ENCODE data around the gene CFAP20.
"Not testable (repeated sequence)": the region's sequence is repeated elsewhere in the genome, so short reads cannot be mapped to it uniquely, and the experiment has no call there.

Gene CFAP20

DNA sequence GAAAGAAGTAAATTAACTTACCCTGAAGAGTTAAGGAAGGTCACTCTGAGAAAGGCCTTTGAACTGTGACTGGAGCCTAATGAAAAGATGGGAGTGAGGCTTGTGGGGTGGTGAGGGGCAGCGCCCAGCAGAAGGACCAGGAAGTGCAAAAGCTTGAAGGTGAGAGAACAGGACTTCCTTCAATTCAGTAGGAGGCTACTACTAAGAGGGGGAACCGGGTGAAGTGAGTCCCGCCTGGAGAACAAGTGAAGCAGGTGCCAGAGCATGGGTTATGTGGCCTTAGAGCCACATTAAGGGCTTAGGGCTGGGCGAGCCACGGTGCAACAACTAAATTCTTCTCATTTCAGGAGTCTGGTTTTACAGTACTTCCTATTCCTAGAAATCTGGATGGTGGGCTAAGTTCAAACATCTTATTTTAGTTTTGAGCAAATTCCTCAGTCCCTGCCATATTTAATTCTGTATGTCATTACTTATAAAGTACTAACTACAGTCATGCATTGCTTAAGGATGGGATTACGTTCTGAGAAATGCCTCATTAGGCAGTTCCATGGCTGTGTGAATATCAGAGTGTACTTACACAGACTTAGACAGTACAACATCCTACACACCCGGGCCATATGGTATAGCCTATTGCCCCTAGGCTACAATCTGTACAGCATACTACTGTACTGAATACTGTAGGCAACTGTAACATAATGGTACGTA lies 5.1 kb downstream of the CFAP20 start:
- no peak for DNase-seq

DNA sequence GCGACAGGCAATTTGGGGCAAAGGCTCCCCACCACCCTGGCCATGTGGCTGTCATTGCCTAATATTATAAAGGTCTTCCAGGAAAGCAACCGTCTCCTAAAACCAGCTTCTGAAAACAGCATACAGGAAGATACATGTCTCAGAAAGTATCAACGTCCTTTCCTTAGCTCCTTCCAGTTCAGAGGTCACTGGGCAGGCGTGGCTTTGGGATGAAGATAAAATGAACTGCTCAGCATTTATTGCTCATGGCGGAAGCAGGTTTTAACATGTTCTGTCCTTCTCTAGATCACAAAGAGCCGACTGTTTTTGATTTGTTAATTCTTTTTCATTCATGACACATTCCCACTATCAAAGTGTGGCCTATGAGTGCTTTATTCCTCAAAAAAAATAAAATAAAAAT lies 8.0 kb downstream of the CFAP20 start:
- DNase-seq = no peak

DNA sequence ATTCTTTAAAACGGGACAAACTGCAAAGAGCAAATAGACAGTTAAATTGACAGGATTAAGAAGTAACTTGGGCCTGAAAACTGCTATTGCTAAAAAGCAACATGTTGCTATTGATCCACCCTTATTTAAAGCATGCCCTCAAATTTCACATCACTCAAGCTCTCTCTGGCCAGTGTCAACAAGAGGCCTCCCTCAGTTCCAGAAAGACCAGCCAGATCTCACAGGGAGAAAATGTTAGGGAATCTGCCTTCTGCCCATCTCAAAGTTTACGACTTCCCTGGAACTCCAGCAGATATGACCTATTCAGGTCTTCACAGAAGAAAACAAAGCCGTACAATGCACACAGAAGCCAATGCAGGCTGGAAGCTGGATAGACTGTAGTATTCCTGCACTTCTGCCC lies 8.9 kb downstream of the CFAP20 start:
- no peak for DNase-seq

DNA sequence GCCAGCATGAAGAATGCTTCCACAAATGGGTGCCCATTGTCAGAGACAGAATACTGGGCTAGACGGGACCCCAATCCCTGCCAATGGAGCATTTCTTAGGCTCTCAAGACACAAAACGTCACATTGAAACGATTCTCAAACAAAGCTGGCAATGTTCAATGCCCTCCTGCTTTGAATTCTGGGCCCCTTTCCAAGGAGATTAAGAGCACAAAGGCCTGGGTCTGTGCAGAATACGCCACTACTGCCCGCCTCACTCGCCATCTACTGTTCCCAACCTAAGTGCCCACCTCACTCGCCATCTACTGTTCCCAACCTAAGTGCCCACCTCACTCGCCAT lies 9.7 kb downstream of the CFAP20 start:
- no peak for DNase-seq

DNA sequence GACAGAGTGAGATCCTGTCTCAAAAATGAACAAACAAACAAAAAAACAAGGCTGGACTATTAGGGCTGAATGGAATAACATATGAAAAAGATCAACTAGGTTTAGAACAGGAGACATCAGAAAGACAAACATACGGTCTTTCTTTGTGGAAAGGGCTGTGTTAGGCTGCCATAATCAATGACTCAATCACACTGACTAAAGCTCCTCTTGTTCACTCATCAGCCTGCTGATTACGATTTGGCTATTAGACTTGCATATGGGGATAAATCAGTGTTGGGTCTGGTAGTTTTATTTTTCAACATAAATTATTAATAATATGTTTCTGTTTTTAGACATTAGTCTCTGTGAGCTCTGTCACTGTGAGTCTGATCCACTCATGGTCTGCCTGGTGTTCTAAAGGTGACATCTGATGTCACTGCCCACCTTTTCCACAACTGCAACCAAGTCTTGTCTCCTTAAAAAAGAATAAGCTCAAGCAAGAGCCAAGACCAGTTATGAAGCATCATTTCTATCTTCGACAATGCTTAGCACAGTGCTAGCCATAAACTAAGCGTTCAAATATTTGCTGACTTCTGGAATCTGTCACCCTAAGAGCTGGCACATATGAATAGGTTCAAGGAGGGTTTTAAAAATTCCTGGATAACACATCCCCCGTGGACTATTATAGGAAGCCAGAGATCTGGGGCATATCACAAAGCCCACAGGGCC lies 10.2 kb downstream of the CFAP20 start:
- no peak for DNase-seq

DNA sequence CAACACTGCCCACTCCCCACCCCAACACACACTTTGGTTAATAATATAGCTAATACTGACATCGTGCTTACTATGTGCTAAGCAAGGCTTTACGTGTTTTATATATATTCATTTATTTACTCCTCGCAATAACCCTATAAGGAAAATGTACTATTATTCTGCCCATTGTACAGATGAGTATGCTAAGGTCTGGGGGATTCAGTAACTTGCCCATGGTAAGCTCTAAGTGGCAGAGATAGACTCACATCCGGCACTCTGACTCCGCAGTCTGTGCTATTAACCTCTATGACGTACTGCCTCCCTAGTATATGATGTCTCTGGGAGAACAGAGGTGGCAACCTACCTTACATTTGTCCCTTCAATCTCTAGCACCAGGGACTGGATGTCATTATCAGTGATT lies 12.7 kb downstream of the CFAP20 start:
- no peak for DNase-seq

DNA sequence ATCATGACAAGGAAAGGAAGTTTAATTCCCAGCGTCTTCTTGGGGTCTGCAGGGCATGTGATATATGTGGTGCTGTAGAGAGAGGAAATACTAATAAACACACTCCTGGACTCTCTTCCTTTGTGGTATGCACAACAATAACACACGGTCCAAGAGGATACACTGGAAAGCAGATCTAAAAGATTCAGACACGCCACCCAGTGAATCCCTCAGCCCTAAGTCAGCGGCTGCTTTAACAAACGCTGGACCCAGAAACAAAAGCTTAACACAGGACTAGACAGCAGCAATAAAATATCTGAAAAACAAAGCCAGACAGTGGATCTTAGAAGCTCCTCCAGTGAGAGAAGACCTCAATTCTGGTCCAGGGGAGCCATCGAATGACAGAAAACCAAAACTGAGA lies 13.1 kb downstream of the CFAP20 start:
- DNase-seq = no peak

DNA sequence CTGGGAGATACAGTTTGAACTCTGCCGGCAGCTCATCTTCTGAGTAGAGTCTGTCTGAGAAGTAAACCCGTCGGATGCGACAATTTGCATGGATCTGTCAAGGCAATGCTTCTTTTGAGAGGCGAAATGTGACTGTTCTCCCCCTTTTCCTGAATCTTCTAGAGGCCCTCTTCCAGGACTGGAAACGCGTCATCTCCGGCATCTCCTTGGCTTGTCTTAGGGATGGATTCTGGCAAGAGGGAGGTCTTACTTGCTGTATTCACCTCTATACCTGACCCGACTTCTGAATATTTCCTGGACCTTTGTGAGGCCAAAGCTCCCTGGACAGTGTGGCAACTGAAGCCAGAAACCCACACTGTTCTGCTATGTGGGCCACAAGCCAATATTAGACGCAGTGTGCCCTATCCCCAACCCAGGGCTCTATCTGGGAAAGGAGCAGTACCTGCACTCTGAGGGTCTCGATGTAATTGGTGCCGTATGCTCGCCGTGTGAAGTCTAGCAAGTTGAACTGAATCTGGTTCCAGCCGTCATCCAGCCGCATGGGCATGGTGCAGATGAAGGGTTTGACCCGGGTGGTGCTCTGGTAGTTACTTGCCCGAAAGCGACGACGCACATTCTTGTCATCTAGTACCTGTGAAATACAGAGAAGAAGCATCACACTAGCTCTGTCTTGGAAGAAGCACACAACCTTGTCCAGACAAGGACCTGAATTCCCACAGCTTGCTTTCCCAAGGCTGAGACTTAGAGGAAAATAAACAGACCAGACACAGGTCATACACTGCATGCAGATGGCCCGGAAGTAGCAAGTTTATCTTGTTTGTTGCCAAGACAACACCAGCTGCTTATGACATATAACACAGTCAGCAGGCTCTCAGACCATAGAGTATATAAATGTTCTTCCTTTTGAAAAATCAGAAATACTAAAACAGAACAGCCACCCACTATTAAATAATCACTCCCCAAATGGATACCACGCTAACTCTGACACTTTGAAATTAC lies 14.1 kb downstream of the CFAP20 start:
- no peak for DNase-seq

DNA sequence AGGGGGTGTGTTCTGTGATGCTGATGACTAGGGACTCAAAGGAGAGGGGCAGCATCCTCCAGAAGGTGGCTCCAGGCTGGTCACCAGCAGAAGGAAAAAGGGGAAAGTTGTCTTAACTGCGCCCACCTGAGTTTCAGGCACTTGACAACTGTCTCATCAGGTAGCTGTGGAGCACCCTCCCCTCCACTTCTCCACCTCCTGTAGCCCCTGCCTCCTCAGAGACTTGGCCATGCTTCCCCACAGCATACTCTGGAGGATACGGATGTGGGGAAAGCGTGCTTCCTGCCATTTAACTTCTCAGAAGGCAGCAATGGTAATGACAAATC lies 17.9 kb downstream of the CFAP20 start:
- no peak for DNase-seq

DNA sequence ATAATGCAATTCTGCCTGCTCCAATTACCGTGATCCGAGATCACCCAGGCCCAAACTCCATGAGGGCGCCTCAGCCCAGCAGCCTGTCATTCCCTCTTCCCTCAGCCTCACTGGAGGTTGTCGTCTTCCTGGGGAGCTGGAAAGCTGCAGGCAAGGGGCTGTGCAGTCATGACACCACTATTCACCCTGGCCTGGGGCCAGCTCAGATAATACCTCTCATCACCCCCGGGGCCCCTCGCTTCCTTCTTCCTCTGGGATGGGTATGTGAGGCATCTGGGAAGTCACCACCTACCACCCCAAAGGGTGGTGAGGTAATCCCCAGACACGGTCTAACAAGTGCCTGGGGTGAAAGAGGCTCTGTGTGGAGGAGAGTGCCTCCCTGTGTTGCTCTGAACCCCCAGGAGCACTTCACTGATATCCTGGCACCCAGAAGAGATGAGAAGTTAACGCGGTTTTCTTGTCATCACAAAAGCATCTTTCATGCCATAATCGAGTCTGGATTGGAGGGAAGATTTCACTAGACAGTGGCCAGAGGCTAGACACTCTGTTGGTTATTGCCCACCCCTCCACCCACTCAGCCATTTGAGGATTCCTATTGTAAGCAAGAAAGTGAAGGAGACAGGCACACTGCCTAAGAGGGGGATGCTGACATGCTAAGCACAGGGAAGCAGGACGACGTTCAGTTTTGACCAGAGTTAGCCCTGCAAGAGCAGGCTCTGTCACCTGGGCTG lies 18.4 kb downstream of the CFAP20 start:
- no peak for DNase-seq

DNA sequence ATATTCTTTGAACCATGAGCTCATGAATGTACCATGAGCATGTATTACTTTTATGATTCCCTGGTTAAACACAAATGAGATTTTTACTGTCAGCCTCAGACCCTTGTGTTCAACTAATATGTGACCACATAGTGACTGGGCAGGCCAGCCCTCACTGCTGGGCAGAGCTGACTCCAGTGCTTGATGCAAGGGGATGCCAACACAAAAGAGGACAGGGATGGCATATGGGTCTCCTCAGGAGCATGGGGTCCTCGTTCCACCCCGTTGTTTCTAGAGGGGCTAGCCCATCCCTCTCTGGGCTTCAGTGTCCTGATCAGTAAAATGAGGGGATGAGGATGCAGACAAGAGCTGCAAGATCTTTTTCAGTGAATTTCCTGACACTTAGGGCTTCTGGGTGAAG lies 19.3 kb downstream of the CFAP20 start:
- DNase-seq = no peak

DNA sequence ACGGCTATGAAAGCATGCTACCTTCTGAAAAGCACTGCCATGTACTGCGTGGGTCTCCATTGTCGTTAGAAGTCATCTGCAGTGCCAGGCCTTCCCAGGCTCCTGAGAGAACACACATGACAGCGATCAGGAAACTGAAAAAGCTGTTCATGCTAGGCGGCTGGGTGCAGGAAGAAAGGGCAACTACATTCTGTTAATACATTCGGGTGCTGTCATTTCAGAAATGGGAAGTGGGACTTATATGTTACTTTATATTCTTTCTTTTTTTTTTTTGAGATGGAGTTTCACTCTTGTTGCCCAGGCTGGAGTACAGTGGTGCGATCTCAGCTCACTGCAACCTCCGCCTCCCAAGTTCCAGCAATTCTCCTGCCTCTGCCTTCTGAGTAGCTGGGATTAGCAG lies 19.9 kb downstream of the CFAP20 start:
- no peak for DNase-seq

DNA sequence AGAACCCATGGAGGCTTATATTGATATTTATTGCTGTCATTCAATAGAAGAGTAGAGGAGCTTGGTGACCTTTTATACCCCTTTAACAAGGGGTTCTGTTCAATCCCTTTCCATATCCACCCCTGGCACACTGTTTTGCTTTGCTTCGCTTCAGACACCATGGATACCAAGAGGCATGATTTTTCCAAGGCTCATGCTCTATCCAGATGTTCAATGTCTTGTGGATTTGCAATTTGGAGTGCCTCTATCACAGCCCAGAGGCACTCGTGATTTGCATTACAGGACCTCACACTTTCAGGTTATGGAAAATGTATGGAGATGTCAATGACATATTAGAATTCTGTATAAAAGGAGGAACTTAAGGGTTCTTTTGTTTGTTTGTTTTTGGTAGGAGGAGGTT lies 21.5 kb downstream of the CFAP20 start:
- DNase-seq = no peak

DNA sequence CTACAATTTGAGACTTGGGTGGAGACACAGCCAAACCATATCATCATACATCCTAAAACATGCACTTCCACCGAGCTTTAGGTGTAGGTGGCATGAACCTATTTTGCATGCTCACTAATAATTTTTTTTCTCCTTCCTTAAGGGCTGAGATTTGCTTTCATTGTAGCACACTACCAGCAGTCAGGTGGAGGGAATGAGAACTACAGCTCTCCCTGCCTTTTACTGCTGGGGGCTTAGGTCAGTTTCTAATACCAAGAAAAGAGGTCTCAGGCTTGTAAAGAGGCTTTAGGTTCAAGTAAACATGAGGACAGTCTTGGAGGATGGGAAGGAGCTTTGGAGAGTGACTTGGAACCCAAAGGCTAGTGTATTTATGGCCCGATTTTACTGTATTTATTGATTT lies 22.0 kb downstream of the CFAP20 start:
- no peak for DNase-seq

DNA sequence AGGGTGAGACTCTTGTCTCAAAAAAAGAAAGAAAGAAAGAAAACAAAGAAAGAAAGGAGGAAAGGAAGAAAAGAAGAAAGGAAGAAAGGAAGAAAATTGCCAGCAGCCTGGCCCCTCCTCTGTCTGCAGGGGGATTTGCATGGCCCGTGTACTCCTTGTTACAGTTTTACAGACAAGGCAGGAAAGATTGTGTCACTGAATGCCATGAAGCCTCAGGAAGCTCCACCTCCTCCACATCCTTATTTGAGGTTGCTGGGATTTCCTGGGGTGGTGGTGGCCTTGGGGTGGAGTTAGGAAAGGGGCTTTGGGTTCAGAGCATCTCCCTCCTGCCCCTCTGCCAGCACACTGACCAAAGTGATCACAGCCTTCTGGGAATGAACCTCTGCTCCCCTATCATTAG lies 23.6 kb downstream of the CFAP20 start:
- no peak for DNase-seq

DNA sequence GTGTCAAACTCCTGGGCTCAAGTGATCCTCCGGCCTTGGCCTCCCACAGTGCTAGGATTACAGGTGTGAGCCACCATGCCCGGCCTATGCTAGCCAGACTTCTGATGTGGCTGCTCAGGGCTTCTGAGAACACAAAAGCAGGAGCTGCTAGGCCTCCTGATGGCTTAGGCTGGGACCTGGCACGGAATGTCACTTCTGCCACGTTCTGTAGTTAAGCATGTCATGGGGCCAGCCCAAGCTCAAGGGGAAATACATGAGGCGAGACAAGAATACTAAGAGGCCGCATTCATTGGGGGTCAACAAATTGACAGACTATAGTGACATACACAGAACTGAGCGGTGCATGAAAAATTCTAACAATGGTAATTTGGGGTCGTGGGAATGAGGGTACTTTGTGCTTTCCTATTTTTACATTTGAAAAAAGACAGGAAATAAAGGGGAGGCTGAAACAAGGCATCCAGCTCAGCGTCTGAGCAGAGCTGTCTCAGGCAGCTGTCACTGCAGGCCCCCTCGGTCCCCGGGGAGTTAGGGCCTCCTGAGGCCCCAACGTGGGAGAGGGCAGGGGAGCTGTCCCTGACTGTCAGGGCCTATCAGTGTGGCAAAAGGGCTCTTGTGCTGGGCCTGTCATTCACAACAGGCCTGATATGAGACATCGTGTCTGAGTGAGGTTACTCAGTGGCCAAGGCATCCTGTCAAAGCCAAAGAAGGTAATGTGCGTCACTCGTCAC lies 26.4 kb downstream of the CFAP20 start:
- DNase-seq = no peak

DNA sequence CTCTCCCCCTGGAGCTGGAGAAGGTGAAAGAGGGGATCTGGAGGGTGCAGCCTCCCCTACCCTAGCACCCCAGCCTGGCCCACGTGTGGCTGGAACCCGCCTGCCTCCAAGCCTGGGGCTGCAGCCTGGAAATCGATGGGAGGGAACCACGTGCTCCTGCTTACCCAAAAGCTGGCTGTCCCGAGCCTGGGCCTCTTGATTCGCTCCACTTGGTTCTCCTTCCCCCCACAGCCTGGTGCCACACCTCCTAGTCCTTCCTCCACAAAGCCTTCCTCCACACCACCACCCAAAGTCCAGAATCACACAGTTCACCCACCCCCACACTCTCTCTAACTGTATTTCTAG lies 29.3 kb downstream of the CFAP20 start:
- DNase-seq = no peak

DNA sequence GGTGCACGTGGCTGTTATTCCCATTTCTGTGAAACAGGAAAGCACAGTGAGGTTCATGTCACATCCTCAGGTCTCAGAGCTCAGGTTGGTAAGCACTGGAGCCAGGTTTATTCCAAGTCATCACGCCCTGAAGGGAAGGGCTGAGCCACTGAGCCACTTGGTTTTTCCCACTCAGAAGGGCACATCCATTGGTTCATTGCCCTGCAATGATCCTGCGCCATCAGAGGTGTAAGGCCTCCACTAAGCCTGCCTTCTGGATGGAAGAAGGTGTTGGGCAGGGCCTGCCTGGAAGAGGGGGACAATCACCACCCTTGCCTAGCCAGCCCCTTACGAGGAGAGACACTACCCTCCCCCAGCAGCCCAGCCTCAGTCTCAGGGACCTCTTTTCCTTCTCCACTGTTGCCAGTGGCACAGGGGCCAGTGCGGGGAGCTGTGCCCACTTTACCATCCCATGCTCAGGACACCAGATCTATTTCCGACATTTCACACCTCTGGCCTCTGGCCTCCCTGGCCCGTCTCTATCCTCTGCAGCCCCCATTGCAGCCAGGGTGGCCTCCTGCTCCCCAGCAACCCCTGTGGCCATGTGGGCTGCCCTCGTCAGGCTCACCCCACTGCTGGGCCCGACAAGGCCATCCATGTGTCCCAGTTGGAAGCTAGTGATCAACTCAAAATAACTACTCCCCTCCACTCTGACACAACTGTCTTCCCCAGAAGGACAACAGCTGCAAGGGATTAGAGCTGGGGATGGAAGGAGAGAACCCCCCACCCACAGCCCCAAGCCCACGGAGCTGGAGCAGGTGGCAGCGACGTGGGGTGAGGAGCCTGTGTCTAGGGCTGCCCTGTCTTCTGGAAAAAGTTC lies 29.9 kb downstream of the CFAP20 start:
- no peak for DNase-seq

DNA sequence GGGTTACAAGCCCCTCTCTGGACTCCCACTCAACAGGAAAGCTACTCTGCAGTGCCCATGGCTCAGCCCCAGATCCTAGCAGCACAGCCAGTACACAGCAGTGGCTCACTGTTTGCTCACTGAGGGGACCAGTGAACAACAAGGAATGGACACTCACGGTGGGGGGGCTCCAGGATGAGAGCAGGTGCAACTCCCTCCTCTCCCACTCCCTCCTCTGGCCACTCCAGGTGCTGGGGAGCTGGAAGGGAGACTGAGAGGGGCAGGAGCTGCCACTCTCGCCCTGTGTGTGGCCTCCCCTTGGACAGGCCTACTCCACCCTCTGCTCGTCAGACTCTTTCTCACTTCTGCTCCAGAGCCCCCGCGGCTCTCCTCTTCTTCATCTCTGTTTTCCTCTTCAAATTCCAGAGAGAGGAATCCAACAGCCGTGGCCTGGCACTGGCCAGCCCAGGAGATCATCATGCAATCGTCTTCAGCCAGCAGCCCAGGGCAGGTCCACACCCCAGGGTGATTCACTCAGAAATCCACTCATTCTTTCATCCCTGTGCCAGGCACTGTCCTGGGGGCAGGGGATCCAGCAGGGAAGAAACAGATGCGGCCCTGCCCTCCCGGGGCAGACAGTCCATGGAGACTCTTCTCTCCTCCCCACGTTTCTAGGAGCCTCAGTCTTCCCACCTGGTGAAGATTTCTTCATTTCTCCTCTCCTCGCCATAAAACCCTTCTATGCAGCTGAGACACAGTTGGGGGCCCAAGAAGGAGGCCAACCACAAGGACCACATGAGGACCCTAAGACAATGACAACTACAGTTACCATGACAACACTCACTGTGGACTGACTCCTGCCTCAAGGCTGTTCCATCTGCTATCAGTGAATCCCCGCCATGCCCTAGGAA lies 30.7 kb downstream of the CFAP20 start:
- DNase-seq = peak; percentile 13

DNA sequence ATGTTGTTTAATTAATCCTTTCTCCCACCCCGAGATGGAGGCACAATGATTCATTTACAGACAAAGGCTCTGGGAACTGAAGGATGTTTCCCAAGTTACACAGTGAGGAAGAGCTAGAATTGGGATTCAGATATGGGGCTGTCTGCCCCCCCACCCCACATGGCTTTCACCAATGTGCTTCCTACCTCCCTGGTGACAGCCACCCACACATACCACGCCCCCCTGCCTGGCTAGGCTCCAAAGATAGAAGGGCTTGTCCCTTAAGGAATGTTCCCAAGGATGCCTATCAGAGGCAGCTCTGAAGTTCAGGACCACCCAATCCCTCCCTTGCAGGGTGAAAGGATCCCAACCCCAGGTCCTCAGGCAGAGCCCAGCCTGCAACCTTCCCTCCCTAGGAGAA lies 32.9 kb downstream of the CFAP20 start:
- no peak for DNase-seq

DNA sequence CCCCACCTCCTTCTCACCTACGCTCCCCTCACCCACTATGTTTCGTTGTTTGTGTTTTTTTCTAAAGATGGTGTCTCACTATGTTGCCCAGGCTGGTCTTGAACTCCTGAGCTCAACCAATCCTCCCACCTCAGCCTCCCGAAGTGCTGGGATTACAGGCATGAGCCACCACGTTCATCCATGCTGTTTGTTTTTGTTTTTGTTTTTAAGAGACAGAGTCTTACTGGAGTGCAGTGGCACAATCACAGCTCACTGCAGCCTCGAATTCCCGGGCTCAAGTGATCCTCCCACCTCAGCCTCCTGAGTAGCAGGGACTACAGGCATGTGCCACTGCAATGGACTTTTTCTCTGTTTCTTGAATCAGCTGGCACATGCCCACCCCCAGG lies 33.6 kb downstream of the CFAP20 start:
- DNase-seq = not testable (repeated sequence)
